ENCODE measurements around the gene QTRT2. TPM values are rescaled to one million over a fixed set of nuclear protein-coding genes. Genes with fewer than 3 reads are reported as not detected.
A peak's percentile ranks its signal among the peaks of the same experiment; 100 is the strongest.

QTRT2 gene
- total RNA-seq, 1 experiment from 2014 or later = 56.9 TPM

DNA sequence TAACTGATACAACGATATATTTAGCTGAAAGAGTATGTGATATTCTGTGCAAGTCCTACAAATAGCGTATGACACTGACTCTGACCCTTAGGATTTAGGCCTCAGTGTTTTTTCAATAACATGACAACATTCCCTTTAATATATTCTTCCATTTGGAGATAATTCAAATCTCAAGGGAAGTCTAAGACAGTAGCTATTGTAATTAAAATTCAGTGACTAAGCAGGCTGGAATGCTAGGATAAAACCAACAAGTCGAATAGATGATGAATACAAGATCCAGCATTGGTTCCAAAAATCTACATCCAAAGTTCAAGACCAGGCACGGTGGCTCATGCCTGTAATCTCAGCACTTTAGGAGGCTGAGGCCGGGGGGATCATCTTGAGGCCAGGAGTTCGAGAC is 56.2 kb downstream of the QTRT2 start:
- Histone ChIP-seq H3K79me2 (ENCODE audit: low read length) (no peaks in the 10 kb centered on the region), H3K27ac (ENCODE audit: low read length) (no peak overlapping the region), H3K4me2 (ENCODE audit: low read depth, low read length, poor library complexity, severe bottlenecking) (no peak overlapping the region), H3K27me3 (ENCODE audit: low read length) (no peaks in the 10 kb centered on the region), H4K20me1 (ENCODE audit: insufficient read depth, low read depth, low read length) (no peaks in the 10 kb centered on the region), H3K9me3 (ENCODE audit: low read length) (no peaks in the 10 kb centered on the region), H2AFZ (ENCODE audit: low read length) (no peak overlapping the region), H3K36me3 (ENCODE audit: insufficient read depth, low read length) (no peaks in the 10 kb centered on the region), H3K9me2 (replicated peaks; ENCODE audit: insufficient read depth, low read length) (no peaks in the 10 kb centered on the region), H3K4me3 (ENCODE audit: low read length) (no peak overlapping the region), H3K4me1 (ENCODE audit: low read length) (peaks cover 13% of the 10 kb centered on the region), H3K9ac (ENCODE audit: low read length) (no peak overlapping the region)
- DNase-seq = no peak

- Histone ChIP-seq H3K27me3 (ENCODE audit: low read length) (no peaks in the 10 kb centered on the region), H3K4me3 (ENCODE audit: low read length) (no peak overlapping the region), H3K4me1 (ENCODE audit: low read length) (peaks cover 13% of the 10 kb centered on the region), H3K9me3 (ENCODE audit: low read length) (no peaks in the 10 kb centered on the region), H3K9ac (ENCODE audit: low read length) (no peak overlapping the region), H3K9me2 (replicated peaks; ENCODE audit: insufficient read depth, low read length) (no peaks in the 10 kb centered on the region), H2AFZ (ENCODE audit: low read length) (no peak overlapping the region), H3K79me2 (ENCODE audit: low read length) (no peaks in the 10 kb centered on the region), H4K20me1 (ENCODE audit: insufficient read depth, low read depth, low read length) (no peaks in the 10 kb centered on the region), H3K4me2 (ENCODE audit: low read depth, low read length, poor library complexity, severe bottlenecking) (no peak overlapping the region), H3K36me3 (ENCODE audit: insufficient read depth, low read length) (no peaks in the 10 kb centered on the region), H3K27ac (ENCODE audit: low read length) (no peak overlapping the region)
- no peak for DNase-seq
Measured at GRCh38 chr3:114114719-114115118, 58.2 kb downstream of the QTRT2 start.

DNA sequence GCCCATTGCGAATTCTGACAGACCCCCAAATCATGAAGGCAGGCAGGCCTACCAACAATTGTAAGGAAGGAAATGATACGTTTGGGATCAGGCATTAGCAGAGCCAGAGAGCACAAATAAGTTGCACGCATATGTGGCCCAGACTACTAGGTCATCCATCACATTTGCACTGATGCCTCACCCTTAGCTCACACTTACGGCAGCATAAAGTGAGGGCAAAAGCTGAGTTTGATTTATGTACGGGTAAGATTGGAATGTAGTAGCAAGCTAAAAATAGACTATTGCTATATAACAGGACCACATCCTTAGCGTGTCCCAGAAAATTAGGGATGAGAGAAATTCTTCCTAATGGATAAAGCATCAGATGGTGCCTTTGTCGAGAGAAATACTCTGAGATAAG is 58.6 kb downstream of the QTRT2 start:
- no peaks in the 10 kb centered on the region for H3K36me3 ChIP-seq (ENCODE audit: insufficient read depth, low read length)
- H3K4me2 ChIP-seq (ENCODE audit: low read depth, low read length, poor library complexity, severe bottlenecking) = no peak overlapping the region
- H3K4me3 ChIP-seq (ENCODE audit: low read length) = no peak overlapping the region
- no peaks in the 10 kb centered on the region for H4K20me1 ChIP-seq (ENCODE audit: insufficient read depth, low read depth, low read length)
- DNase-seq = peak; percentile 24
- no peaks in the 10 kb centered on the region for H3K9me3 ChIP-seq (ENCODE audit: low read length)
- no peak overlapping the region for H3K27ac ChIP-seq (ENCODE audit: low read length)
- H3K27me3 ChIP-seq (ENCODE audit: low read length) = no peaks in the 10 kb centered on the region
- H2AFZ ChIP-seq (ENCODE audit: low read length) = no peak overlapping the region
- H3K79me2 ChIP-seq (ENCODE audit: low read length) = no peaks in the 10 kb centered on the region
- no peaks in the 10 kb centered on the region for H3K9me2 ChIP-seq (replicated peaks; ENCODE audit: insufficient read depth, low read length)
- no peak overlapping the region for H3K9ac ChIP-seq (ENCODE audit: low read length)
- peaks cover 12% of the 10 kb centered on the region for H3K4me1 ChIP-seq (ENCODE audit: low read length)

DNA sequence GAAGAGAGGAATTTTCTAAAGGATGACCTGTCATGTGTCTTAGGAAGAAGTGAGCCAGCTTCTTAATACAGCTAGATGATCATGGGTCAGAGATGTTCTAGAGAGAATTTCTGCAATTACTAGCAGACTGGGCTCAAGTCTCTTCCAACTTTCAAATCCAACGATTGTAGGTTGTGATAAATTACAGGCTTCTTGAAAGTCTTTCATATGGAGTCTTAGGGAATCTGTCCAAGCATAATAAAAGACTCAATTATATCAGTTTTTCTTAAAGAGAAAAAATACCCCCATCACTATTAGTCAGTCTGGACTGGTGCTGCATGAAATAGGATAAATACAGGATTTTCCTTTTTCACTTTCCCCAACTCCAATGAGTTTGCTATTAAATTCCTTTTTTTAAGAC is 63.2 kb downstream of the QTRT2 start:
- no peaks in the 10 kb centered on the region for H3K9me2 ChIP-seq (replicated peaks; ENCODE audit: insufficient read depth, low read length)
- DNase-seq = no peak
- H3K27ac ChIP-seq (ENCODE audit: low read length) = no peak overlapping the region
- no peaks in the 10 kb centered on the region for H3K4me1 ChIP-seq (ENCODE audit: low read length)
- H3K4me2 ChIP-seq (ENCODE audit: low read depth, low read length, poor library complexity, severe bottlenecking) = no peak overlapping the region
- no peaks in the 10 kb centered on the region for H3K79me2 ChIP-seq (ENCODE audit: low read length)
- no peaks in the 10 kb centered on the region for H3K36me3 ChIP-seq (ENCODE audit: insufficient read depth, low read length)
- H3K27me3 ChIP-seq (ENCODE audit: low read length) = no peaks in the 10 kb centered on the region
- no peak overlapping the region for H3K9ac ChIP-seq (ENCODE audit: low read length)
- H3K9me3 ChIP-seq (ENCODE audit: low read length) = no peaks in the 10 kb centered on the region
- no peaks in the 10 kb centered on the region for H4K20me1 ChIP-seq (ENCODE audit: insufficient read depth, low read depth, low read length)
- H2AFZ ChIP-seq (ENCODE audit: low read length) = no peak overlapping the region
- H3K4me3 ChIP-seq (ENCODE audit: low read length) = no peak overlapping the region

- Histone ChIP-seq H3K4me1 (ENCODE audit: low read length) (no peaks in the 10 kb centered on the region), H2AFZ (ENCODE audit: low read length) (no peak overlapping the region), H3K9me2 (replicated peaks; ENCODE audit: insufficient read depth, low read length) (no peaks in the 10 kb centered on the region), H3K4me3 (ENCODE audit: low read length) (no peak overlapping the region), H3K36me3 (ENCODE audit: insufficient read depth, low read length) (no peaks in the 10 kb centered on the region), H3K9ac (ENCODE audit: low read length) (no peak overlapping the region), H3K9me3 (ENCODE audit: low read length) (no peaks in the 10 kb centered on the region), H3K27ac (ENCODE audit: low read length) (no peak overlapping the region), H3K79me2 (ENCODE audit: low read length) (no peaks in the 10 kb centered on the region), H3K4me2 (ENCODE audit: low read depth, low read length, poor library complexity, severe bottlenecking) (no peak overlapping the region), H3K27me3 (ENCODE audit: low read length) (no peaks in the 10 kb centered on the region), H4K20me1 (ENCODE audit: insufficient read depth, low read depth, low read length) (no peaks in the 10 kb centered on the region)
- no peak for DNase-seq
Measured at GRCh38 chr3:114120211-114120610, 63.7 kb downstream of the QTRT2 start.

DNA sequence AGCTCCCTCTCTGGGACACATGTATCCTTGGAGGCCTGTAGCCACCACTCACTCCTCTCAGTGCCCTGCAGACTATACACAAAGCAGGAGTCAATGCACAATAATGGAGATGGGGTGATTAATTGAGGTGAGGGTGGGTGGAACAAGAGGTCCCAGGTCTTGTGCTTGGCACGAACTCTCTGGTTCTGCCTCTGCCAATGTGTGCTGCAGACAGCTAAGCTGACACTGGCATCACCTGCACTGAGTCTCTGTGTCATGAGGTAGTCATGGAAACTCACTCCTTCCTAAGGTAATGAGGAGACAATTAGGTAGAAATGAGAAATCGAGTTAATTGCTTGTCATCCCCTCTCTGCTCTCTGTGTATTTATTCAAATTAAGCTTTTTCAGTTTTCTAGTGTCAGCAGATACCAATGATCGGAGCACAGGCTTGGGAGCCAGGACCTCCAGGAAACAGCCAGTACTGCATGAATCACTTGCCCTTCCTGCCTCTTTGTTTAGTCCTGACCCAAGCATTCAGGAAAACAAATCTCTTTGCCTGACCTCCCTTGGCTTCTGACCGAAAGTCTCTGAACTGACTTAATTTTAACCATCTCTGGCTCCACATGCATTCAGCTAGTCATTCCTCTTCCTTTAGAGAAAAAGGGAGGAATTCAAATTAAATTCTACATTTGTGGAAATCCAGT is 65.6 kb downstream of the QTRT2 start:
- Histone ChIP-seq H3K79me2 (ENCODE audit: low read length) (no peaks in the 10 kb centered on the region), H3K4me1 (ENCODE audit: low read length) (no peaks in the 10 kb centered on the region), H2AFZ (ENCODE audit: low read length) (no peak overlapping the region)

GRCh38 chr3:114126461-114126860 is 69.9 kb downstream of the QTRT2 start:
- Histone ChIP-seq H4K20me1 (ENCODE audit: insufficient read depth, low read depth, low read length) (no peaks in the 10 kb centered on the region), H3K79me2 (ENCODE audit: low read length) (no peaks in the 10 kb centered on the region), H3K4me1 (ENCODE audit: low read length) (no peaks in the 10 kb centered on the region), H3K4me2 (ENCODE audit: low read depth, low read length, poor library complexity, severe bottlenecking) (no peak overlapping the region), H3K27me3 (ENCODE audit: low read length) (no peaks in the 10 kb centered on the region), H3K27ac (ENCODE audit: low read length) (no peak overlapping the region), H3K9me3 (ENCODE audit: low read length) (no peaks in the 10 kb centered on the region), H3K9ac (ENCODE audit: low read length) (no peak overlapping the region), H2AFZ (ENCODE audit: low read length) (no peak overlapping the region), H3K36me3 (ENCODE audit: insufficient read depth, low read length) (no peaks in the 10 kb centered on the region), H3K4me3 (ENCODE audit: low read length) (no peak overlapping the region), H3K9me2 (replicated peaks; ENCODE audit: insufficient read depth, low read length) (no peaks in the 10 kb centered on the region)
- no peak for DNase-seq

More for the DNA sequence above, 65.6 kb downstream of the QTRT2 start:
- Histone ChIP-seq H3K9me3 (ENCODE audit: low read length) (no peaks in the 10 kb centered on the region), H3K9me2 (replicated peaks; ENCODE audit: insufficient read depth, low read length) (no peaks in the 10 kb centered on the region), H3K4me2 (ENCODE audit: low read depth, low read length, poor library complexity, severe bottlenecking) (no peak overlapping the region), H3K9ac (ENCODE audit: low read length) (no peak overlapping the region), H3K27me3 (ENCODE audit: low read length) (no peaks in the 10 kb centered on the region), H4K20me1 (ENCODE audit: insufficient read depth, low read depth, low read length) (no peaks in the 10 kb centered on the region), H3K27ac (ENCODE audit: low read length) (no peak overlapping the region), H3K36me3 (ENCODE audit: insufficient read depth, low read length) (no peaks in the 10 kb centered on the region), H3K4me3 (ENCODE audit: low read length) (no peak overlapping the region)
- DNase-seq = peak; percentile 6

- Histone ChIP-seq H3K9me3 (ENCODE audit: low read length) (no peaks in the 10 kb centered on the region), H3K36me3 (ENCODE audit: insufficient read depth, low read length) (no peaks in the 10 kb centered on the region), H3K4me1 (ENCODE audit: low read length) (no peaks in the 10 kb centered on the region), H3K27me3 (ENCODE audit: low read length) (no peaks in the 10 kb centered on the region), H3K4me2 (ENCODE audit: low read depth, low read length, poor library complexity, severe bottlenecking) (no peak overlapping the region), H3K27ac (ENCODE audit: low read length) (no peak overlapping the region), H2AFZ (ENCODE audit: low read length) (no peak overlapping the region), H3K79me2 (ENCODE audit: low read length) (no peaks in the 10 kb centered on the region), H3K9me2 (replicated peaks; ENCODE audit: insufficient read depth, low read length) (no peaks in the 10 kb centered on the region), H3K4me3 (ENCODE audit: low read length) (no peak overlapping the region), H3K9ac (ENCODE audit: low read length) (no peak overlapping the region), H4K20me1 (ENCODE audit: insufficient read depth, low read depth, low read length) (no peaks in the 10 kb centered on the region)
- no peak for DNase-seq
Measured at GRCh38 chr3:114127517-114127916, 71.0 kb downstream of the QTRT2 start.

Data from Karpas-422 (cell line).